ENCODE data around the gene TEAD4.

DNA sequence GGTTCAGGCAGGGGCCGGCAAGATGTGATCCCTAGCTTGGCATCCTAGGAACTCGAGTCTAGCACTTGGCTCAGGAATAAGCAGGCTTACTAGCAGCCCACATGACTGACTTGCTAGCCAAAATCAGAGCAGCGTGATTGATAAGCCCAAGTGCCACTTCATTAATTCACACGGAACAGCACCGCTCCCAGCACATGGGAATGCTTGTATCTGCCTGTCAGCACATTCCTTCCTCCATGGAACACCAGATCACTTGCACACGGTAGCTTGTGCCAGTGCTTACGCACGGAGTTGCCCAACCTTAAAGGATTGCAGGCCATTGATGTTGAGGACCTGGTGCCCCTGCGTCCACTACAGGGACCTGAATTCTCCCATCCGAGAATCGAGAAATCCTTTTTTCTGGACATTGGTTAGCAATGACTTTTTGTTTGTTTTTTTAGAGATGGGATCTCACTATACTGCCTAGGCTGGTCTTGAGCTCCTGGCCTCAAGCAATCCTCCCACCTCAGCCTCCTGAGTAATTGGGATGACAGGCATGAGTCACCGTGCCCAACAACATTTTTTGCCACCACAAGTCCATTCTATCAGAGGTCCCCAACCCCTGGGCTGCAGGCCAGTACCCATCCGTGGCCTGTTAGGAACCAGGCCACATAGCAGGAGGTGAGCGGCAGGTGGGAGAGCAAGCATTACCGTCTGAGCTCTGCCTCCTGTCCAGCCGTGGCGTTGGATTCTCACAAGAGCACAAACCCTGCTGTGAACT is 87.4 kb downstream of the TEAD4 start:
- no peak for TF ChIP-seq EZH2phosphoT487 (IDR thresholded peaks at IDR 0.05)
- TF ChIP-seq, protein P1, sequence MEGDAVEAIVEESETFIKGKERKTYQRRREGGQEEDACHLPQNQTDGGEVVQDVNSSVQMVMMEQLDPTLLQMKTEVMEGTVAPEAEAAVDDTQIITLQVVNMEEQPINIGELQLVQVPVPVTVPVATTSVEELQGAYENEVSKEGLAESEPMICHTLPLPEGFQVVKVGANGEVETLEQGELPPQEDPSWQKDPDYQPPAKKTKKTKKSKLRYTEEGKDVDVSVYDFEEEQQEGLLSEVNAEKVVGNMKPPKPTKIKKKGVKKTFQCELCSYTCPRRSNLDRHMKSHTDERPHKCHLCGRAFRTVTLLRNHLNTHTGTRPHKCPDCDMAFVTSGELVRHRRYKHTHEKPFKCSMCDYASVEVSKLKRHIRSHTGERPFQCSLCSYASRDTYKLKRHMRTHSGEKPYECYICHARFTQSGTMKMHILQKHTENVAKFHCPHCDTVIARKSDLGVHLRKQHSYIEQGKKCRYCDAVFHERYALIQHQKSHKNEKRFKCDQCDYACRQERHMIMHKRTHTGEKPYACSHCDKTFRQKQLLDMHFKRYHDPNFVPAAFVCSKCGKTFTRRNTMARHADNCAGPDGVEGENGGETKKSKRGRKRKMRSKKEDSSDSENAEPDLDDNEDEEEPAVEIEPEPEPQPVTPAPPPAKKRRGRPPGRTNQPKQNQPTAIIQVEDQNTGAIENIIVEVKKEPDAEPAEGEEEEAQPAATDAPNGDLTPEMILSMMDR (IDR thresholded peaks at IDR 0.05) = no peak
- TF ChIP-seq EZH2 (IDR thresholded peaks at IDR 0.05) = no peak

Measured in neural progenitor cell (in vitro differentiated cells).